Measurements from ENCODE around the gene GLRB. TPM values are rescaled to one million over a fixed set of nuclear protein-coding genes. Genes with fewer than 3 reads are reported as not detected.

GLRB gene
- total RNA-seq, 1 experiment from 2014 or later = not detected

- DNase-seq (ENCODE audit: low read depth) = no peak
- in situ Hi-C loops (cut with HindIII; ENCODE audit: low pct_unique_long_range_greater_than_20kb, low sequenced_read_pairs) = no loop called here
Measured at GRCh38 chr4:157221426-157221894, 145.5 kb downstream of the GLRB start.

Other genes with a start within 250 kb of the GLRB start
- gene PDGFC, start 104.4 kb upstream of the GLRB start, total RNA-seq (2014; rRNA removed; shearing (Covaris generic); ENCODE audit: low replicate concordance) = 88.6 and 120 TPM in 2 replicates
- not detected in 2 replicates for gene GRIA2, start 144.6 kb downstream of the GLRB start, total RNA-seq (2014; rRNA removed; shearing (Covaris generic); ENCODE audit: low replicate concordance)

Measured in Caki2 (cell line).